ENCODE data around the gene PHF8. TPM values are rescaled to one million over a fixed set of nuclear protein-coding genes. Genes with fewer than 3 reads are reported as not detected.

The PHF8 gene
- total RNA-seq, 2 experiments from 2014 or later, result 41.3 to 45.6 TPM

- no peak for TF ChIP-seq CTCF (IDR thresholded peaks at IDR 0.05)
- ATAC-seq (no peak), DNase-seq (no peak)
- CTCF ChIA-PET, result no interaction called here
- no peaks in the 10 kb centered on the region for H3K4me1 Mint-ChIP-seq (ENCODE audit: low read depth)
- H3K36me3 Mint-ChIP-seq (ENCODE audit: low read depth), result no peaks in the 10 kb centered on the region
- no peaks in the 10 kb centered on the region for H3K27me3 Mint-ChIP-seq
- POLR2A ChIA-PET, result no interaction called here
- H3K9me3 Mint-ChIP-seq, result no peaks in the 10 kb centered on the region
- intact Hi-C loops (cut with micrococcal nuclease), result no loop called here
- no peak overlapping the region for H3K27ac Mint-ChIP-seq
- no peak overlapping the region for H3K4me3 Mint-ChIP-seq
These were observed 149.0 kb downstream of the PHF8 start for GRCh38 chrX:53895270-53895669.

Other genes starting within 250 kb of the PHF8 start
- 1 to 10 TPM; 8.3 to 8.4 TPM for gene FAM120C, start 138.8 kb upstream of the PHF8 start, total RNA-seq